Measurements from ENCODE around the gene PLXNA4. TPM values are rescaled to one million over a fixed set of nuclear protein-coding genes. Genes with fewer than 3 reads are reported as not detected.

Gene PLXNA4
- total and polyA plus RNA-seq, 3 donors from 2014 or later: 3.4 to 5.5 (median 3.8) TPM

DNA sequence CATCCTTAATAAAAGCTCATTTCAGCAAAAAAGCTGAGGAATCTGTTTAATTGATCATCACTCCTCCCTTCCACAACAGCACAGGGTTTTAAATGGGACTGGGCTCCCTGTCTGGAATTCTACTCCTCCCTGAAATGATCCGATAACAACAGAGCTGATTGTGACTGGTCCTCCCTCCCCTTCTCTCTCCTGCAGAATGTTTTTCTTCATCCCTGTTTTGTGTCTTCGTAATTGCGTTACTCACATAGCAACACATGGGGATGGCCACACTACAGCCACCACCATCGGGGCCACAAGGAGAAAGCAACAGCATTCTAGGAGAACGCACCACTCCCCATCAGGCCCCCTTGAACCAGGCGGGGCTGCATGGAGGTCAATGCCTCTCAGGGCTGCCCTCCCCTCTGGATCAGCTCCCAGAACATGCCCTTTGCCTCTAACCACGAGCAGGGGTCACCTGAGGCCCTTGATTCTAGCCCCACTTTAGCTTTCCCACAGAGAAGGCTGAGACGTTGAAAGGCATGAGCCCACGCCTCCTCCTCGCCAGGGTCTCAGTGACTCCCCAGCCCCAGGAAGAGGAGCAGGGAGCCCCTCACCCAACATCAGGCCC is 152.6 kb downstream of the PLXNA4 start:
- Histone ChIP-seq H3K4me1 (peaks cover 4% of the 10 kb centered on the region), H3K36me3 (ENCODE audit: low read depth, missing control alignments) (no peaks in the 10 kb centered on the region), H3K9me3 (no peaks in the 10 kb centered on the region), H3K4me3 (no peak overlapping the region), H3K27ac (no peak overlapping the region), H3K27me3 (no peaks in the 10 kb centered on the region)
- TF ChIP-seq POLR2A (IDR thresholded peaks at IDR 0.05): no peak
- TF ChIP-seq, protein P1, sequence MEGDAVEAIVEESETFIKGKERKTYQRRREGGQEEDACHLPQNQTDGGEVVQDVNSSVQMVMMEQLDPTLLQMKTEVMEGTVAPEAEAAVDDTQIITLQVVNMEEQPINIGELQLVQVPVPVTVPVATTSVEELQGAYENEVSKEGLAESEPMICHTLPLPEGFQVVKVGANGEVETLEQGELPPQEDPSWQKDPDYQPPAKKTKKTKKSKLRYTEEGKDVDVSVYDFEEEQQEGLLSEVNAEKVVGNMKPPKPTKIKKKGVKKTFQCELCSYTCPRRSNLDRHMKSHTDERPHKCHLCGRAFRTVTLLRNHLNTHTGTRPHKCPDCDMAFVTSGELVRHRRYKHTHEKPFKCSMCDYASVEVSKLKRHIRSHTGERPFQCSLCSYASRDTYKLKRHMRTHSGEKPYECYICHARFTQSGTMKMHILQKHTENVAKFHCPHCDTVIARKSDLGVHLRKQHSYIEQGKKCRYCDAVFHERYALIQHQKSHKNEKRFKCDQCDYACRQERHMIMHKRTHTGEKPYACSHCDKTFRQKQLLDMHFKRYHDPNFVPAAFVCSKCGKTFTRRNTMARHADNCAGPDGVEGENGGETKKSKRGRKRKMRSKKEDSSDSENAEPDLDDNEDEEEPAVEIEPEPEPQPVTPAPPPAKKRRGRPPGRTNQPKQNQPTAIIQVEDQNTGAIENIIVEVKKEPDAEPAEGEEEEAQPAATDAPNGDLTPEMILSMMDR (IDR thresholded peaks at IDR 0.05): no peak
- intact Hi-C loops (cut with DNase I; ENCODE audit: low total_unique reads): no loop called here
- 79 to 82% methylated on average over 10 of the region's 10 CpGs for WGBS, 2 donors
- no peak for DNase-seq

DNA sequence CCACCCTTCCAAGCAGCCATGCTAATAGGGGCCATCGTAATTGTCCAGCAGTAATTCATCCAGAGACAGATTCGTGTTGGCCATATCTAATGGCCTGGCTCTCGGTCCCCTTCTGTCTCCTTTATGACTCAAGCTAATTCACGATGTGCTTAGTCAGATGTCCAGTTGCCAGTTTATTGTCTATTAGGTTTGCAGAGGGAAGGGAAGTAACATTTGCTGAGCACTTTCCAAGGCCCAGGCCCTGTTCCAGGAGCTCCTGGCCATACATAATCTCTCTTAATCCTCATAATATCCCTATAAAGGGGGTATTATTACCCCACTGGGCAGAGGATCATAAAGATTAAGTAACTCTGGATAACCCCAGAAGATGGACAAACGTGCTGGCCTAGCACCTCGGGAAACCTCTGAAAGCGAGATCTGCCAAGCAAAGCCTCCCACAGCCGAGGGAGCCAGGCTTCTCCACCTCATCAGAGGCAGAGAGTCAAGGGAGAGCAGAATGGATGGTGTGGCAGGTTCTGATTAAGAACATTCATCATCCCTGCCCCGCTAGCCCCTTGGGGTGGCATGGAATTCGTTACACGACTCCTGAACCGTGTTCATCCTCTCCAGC is 153.7 kb downstream of the PLXNA4 start:
- peaks cover 3% of the 10 kb centered on the region for H3K4me1 ChIP-seq
- H3K4me3 ChIP-seq: no peak overlapping the region
- H3K9me3 ChIP-seq: no peaks in the 10 kb centered on the region
- 81 to 87% methylated on average over 12 of the region's 12 CpGs for WGBS, 2 donors
- TF ChIP-seq POLR2A (IDR thresholded peaks at IDR 0.05): no peak
- TF ChIP-seq, protein P1 (IDR thresholded peaks at IDR 0.05): no peak
- DNase-seq: no peak
- H3K27ac ChIP-seq: no peak overlapping the region
- no peaks in the 10 kb centered on the region for H3K27me3 ChIP-seq
- intact Hi-C loops (cut with DNase I; ENCODE audit: low total_unique reads): no loop called here
- no peaks in the 10 kb centered on the region for H3K36me3 ChIP-seq (ENCODE audit: low read depth, missing control alignments)

DNA sequence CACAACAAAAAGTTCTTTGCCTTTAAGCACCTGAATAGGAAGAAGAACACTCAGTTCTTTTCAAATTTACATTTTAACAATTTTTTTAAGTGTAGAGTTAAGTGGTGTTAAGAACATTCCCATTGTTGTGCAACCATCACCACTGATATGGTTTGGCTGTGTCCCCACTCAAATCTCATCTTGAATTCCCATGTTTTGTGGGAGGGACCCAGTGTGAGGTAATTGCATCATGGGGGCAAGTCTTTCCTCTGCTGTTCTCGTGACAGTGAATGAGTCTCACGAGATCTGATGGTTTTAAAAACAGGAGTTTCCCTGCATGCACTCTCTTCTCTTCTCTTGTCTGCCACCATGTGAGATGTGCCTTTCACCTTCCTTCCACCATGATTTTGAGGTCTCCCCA is 155.7 kb downstream of the PLXNA4 start:
- TF ChIP-seq POLR2A (IDR thresholded peaks at IDR 0.05): no peak
- TF ChIP-seq, protein P1 (IDR thresholded peaks at IDR 0.05): no peak
- no peaks in the 10 kb centered on the region for H3K36me3 ChIP-seq (ENCODE audit: low read depth, missing control alignments)
- DNase-seq: no peak
- H3K27me3 ChIP-seq: no peaks in the 10 kb centered on the region
- no peaks in the 10 kb centered on the region for H3K9me3 ChIP-seq
- intact Hi-C loops (cut with DNase I; ENCODE audit: low total_unique reads): no loop called here
- H3K27ac ChIP-seq: no peak overlapping the region
- H3K4me1 ChIP-seq: no peaks in the 10 kb centered on the region
- WGBS, 2 donors: 81 to 97% methylated on average over 2 of the region's 2 CpGs
- no peak overlapping the region for H3K4me3 ChIP-seq

DNA sequence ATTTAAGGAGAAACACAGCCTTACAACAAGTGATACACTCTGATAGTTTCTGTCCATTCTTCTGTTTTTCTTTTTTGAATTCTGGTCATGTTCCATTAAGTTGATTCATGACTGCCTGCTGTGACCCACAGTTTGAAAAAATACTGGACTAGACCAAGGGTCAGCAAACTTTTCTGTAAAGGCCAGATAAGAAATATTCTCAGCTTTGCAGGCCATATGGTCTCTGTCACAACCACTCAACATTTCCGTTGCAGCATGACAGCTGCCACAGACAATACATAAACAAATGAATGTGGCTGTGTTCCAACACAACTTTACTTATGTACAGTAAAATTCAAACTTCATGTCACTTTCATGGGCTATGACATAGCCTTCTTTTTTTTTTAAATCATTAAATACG is 156.7 kb downstream of the PLXNA4 start:
- Histone ChIP-seq H3K27ac (no peak overlapping the region), H3K4me3 (no peak overlapping the region), H3K4me1 (no peaks in the 10 kb centered on the region), H3K9me3 (no peaks in the 10 kb centered on the region), H3K27me3 (no peaks in the 10 kb centered on the region), H3K36me3 (ENCODE audit: low read depth, missing control alignments) (no peaks in the 10 kb centered on the region)
- WGBS, 2 donors: 77 to 85% methylated on average over 2 of the region's 2 CpGs
- intact Hi-C loops (cut with DNase I; ENCODE audit: low total_unique reads): no loop called here
- DNase-seq: no peak
- TF ChIP-seq POLR2A (IDR thresholded peaks at IDR 0.05): no peak
- TF ChIP-seq, protein P1 (IDR thresholded peaks at IDR 0.05): no peak

DNA sequence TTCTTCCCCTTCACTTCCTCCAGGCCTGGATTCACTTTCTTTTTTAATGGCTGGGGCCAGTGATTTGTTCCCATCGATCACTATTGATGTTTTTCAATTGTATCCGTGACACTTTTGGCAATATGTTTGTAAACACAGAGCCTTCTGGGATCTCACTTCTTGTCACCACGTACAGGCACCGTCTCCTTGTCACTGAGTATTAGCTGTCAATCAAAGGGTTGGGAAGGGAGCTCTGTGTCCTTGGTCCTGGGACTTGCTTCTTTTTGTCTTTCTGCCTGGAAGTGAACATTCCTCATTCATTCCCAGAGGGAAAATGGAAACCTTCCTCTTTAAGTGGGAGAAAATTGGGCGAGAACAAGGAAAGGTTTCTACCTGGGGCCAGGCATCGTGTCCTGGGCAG is 157.4 kb downstream of the PLXNA4 start:
- TF ChIP-seq, protein P1 (IDR thresholded peaks at IDR 0.05): no peak
- TF ChIP-seq POLR2A (IDR thresholded peaks at IDR 0.05): no peak
- WGBS, 2 donors: 88 to 91% methylated on average over 6 of the region's 6 CpGs
- intact Hi-C loops (cut with DNase I; ENCODE audit: low total_unique reads): no loop called here
- DNase-seq: no peak
- Histone ChIP-seq H3K4me1 (no peaks in the 10 kb centered on the region), H3K9me3 (no peaks in the 10 kb centered on the region), H3K27ac (no peak overlapping the region), H3K27me3 (no peaks in the 10 kb centered on the region), H3K4me3 (no peak overlapping the region), H3K36me3 (ENCODE audit: low read depth, missing control alignments) (no peaks in the 10 kb centered on the region)
